Dendritic cell treated with granulocyte-macrophage colony-stimulating factor and Interleukin-4, amounts not matched to agents 40 ng/mL and 50 ng/mL, for 4 days (primary cell): ENCODE data around the gene LTB4R2.

Experiments used
- H3K27ac Mint-ChIP-seq: one replicate; pipeline ENCODE4 v1.8.0; 2022; ENCODE audit warnings: mild to moderate bottlenecking, mixed read lengths
- H3K27me3 Mint-ChIP-seq: one replicate; pipeline ENCODE4 v1.8.0; 2022; ENCODE audit warnings: mild to moderate bottlenecking, mixed read lengths
- H3K36me3 Mint-ChIP-seq: one replicate; pipeline ENCODE4 v1.8.0; 2022; ENCODE audit warnings: low read depth, mixed read lengths
- H3K4me1 Mint-ChIP-seq: one replicate; pipeline ENCODE4 v1.8.0; 2022; ENCODE audit warnings: low read depth, mixed read lengths
- H3K4me3 Mint-ChIP-seq: one replicate; pipeline ENCODE4 v1.8.0; 2022; ENCODE audit warnings: mild to moderate bottlenecking, moderate library complexity, mixed read lengths
- H3K9me3 Mint-ChIP-seq: one replicate; pipeline ENCODE4 v1.8.0; 2022; ENCODE audit warnings: mixed read lengths
- intact Hi-C: fragments of 100-400 bp; cut with micrococcal nuclease; formaldehyde crosslinking; loops from one replicate; pipeline ENCODE4 v1.15.0; 2022

LTB4R2 gene

DNA sequence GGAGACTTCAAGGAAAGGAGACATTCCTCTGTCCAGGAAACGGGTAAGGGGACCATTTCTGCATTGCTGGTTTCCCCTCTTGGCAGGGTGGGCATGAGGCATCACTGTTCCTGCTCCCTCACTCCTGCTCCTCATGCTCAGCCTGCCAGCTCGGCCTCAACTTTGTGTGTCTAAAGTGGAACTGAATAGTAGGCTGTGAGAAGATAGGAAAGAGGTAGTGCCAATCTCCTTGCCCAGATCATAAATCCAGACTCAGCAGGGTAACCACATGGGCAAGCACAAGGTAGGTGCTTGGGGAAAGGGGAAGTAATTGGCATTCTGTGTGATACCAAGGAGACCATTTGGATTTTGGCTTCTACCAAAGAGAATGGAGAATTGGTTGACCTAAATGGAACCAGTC is 4.0 kb downstream of the LTB4R2 start:
- peak overlapping the region; percentile 2 for H3K4me3 Mint-ChIP-seq
- H3K27me3 Mint-ChIP-seq, result peaks cover 2% of the 10 kb centered on the region
- peaks cover 99% of the 10 kb centered on the region for H3K4me1 Mint-ChIP-seq

DNA sequence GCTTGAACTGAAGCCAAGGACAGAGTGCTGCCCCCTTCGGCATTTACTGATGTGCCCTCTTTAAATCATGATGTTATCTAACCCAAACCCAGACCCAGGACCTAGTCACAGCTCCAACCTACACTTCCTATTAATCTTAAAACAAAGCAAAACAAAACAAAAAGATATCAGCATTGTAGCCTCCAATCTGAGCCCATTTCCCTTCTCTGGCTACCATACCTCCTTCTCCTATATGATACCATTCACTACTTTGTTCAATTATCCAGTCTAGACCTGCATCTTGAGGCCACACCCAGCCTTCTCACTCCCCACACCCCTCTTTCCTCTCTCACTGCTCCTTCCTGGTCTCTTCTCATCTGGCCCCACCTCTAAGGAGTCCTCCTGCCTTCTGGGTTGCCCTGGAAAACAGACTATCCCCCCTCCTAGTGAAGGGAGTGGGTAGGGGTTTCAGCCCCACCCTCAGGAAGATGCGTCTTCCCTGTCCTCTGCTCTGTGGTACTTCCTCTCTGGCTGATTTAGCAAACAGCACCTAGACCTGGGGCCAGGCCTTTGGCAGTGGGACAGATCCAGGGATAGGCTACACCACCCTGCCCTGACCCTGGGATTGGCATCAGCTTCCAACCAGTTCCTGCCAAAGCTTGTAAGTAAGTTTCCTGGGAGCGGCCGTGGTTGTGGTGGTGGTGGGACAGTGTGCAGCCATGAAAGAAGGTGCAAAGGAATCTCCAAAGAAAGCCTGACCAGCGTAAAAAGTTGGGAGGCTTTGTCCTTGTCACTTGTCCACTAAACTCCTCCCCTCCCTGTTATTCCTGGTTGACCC is 4.6 kb downstream of the LTB4R2 start:
- Mint-ChIP-seq H3K36me3 (peaks cover 24% of the 10 kb centered on the region), H3K9me3 (no peaks in the 10 kb centered on the region), H3K4me3 (no peak overlapping the region), H3K4me1 (peaks cover 99% of the 10 kb centered on the region), H3K27me3 (peaks cover 5% of the 10 kb centered on the region), H3K27ac (peak overlapping the region; percentile 66)
- intact Hi-C loops, result loop anchor here (1.0 kb wide), 1 partner anchor 15 kb away; no protein-coding TSS in a partner anchor

More for the DNA sequence above, 4.0 kb downstream of the LTB4R2 start:
- intact Hi-C loops, result loop anchor here (1.0 kb wide), 1 partner anchor 15 kb away; no protein-coding TSS in a partner anchor
- H3K27ac Mint-ChIP-seq, result peak overlapping the region; percentile 66
- no peaks in the 10 kb centered on the region for H3K9me3 Mint-ChIP-seq
- peaks cover 31% of the 10 kb centered on the region for H3K36me3 Mint-ChIP-seq

DNA sequence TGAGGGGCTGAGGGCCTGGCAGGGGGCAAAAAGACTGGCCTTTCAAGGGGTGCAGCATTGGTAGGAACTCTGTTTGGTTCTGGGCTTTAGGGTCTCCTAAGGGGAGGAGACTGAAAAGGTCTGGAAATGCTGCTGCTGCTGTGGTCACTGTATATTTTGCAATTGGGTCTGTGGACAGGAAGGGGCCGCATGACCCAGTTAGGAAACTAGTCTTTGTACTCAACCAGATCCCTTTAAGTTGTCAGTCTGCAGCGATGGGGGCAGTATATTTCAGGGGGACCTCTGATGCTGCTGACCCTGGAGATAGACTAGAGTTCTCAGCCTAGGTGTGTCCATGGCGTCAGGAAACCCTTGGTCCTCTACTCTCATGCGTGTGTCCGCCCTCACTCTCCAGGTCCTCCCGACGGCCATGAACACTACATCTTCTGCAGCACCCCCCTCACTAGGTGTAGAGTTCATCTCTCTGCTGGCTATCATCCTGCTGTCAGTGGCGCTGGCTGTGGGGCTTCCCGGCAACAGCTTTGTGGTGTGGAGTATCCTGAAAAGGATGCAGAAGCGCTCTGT is 5.4 kb downstream of the LTB4R2 start:
- intact Hi-C loops, result no loop called here
- H3K27ac Mint-ChIP-seq, result peak overlapping the region; percentile 66
- peaks cover 92% of the 10 kb centered on the region for H3K4me1 Mint-ChIP-seq
- H3K4me3 Mint-ChIP-seq, result no peak overlapping the region
- no peaks in the 10 kb centered on the region for H3K9me3 Mint-ChIP-seq
- peaks cover 17% of the 10 kb centered on the region for H3K36me3 Mint-ChIP-seq
- peaks cover 8% of the 10 kb centered on the region for H3K27me3 Mint-ChIP-seq

DNA sequence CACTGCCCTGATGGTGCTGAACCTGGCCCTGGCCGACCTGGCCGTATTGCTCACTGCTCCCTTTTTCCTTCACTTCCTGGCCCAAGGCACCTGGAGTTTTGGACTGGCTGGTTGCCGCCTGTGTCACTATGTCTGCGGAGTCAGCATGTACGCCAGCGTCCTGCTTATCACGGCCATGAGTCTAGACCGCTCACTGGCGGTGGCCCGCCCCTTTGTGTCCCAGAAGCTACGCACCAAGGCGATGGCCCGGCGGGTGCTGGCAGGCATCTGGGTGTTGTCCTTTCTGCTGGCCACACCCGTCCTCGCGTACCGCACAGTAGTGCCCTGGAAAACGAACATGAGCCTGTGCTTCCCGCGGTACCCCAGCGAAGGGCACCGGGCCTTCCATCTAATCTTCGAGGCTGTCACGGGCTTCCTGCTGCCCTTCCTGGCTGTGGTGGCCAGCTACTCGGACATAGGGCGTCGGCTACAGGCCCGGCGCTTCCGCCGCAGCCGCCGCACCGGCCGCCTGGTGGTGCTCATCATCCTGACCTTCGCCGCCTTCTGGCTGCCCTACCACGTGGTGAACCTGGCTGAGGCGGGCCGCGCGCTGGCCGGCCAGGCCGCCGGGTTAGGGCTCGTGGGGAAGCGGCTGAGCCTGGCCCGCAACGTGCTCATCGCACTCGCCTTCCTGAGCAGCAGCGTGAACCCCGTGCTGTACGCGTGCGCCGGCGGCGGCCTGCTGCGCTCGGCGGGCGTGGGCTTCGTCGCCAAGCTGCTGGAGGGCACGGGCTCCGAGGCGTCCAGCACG is 6.1 kb downstream of the LTB4R2 start:
- peaks cover 15% of the 10 kb centered on the region for H3K36me3 Mint-ChIP-seq
- peaks cover 87% of the 10 kb centered on the region for H3K4me1 Mint-ChIP-seq
- no peak overlapping the region for H3K4me3 Mint-ChIP-seq
- H3K27me3 Mint-ChIP-seq, result peaks cover 8% of the 10 kb centered on the region
- H3K9me3 Mint-ChIP-seq, result no peaks in the 10 kb centered on the region
- intact Hi-C loops, result no loop called here
- H3K27ac Mint-ChIP-seq, result peak overlapping the region; percentile 66

DNA sequence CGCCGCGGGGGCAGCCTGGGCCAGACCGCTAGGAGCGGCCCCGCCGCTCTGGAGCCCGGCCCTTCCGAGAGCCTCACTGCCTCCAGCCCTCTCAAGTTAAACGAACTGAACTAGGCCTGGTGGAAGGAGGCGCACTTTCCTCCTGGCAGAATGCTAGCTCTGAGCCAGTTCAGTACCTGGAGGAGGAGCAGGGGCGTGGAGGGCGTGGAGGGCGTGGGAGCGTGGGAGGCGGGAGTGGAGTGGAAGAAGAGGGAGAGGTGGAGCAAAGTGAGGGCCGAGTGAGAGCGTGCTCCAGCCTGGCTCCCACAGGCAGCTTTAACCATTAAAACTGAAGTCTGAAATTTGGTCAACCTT is 6.6 kb downstream of the LTB4R2 start:
- Mint-ChIP-seq H3K36me3 (peaks cover 15% of the 10 kb centered on the region), H3K4me1 (peaks cover 81% of the 10 kb centered on the region), H3K27me3 (peaks cover 8% of the 10 kb centered on the region), H3K9me3 (no peaks in the 10 kb centered on the region), H3K4me3 (no peak overlapping the region), H3K27ac (no peak overlapping the region)
- intact Hi-C loops, result no loop called here

DNA sequence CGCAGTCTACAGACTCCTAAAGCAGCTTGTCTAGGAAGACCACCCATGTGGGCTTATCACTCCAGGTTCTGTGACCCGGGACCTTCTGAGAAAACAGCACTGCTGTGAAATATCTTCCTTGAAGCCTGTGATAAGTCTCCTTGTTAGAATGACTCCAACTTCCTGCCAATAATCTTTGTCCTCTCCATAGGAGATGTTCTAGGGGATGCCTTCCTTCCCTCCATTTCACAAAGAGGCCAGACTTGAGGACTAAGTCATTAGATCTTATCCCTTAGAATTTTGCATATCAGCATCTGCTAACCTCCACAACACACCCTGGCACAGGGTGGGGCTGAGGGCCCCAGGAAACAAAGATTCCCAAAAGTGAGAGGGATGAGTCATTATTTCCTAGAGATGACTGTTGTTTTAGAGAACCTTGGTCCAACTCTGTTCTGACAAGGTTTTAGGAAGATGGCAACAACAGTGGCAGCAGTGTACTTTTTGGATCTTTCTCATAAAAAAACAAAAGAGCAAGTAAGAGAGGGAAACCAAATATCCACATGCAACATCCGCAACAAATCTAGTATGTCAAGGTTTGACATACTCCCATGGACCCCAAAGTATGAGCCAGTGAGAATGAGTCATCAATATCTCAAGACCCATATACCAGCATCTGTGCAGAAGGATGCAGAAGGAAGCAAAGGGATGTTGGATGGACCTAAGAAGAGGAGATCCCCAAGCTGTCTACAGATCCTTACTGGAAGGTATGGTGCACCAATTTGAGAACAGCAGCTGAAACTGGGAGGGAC is 7.4 kb downstream of the LTB4R2 start:
- intact Hi-C loops, result no loop called here
- peaks cover 8% of the 10 kb centered on the region for H3K27me3 Mint-ChIP-seq
- H3K4me3 Mint-ChIP-seq, result peak overlapping the region; percentile 14
- peaks cover 15% of the 10 kb centered on the region for H3K36me3 Mint-ChIP-seq
- H3K4me1 Mint-ChIP-seq, result peaks cover 79% of the 10 kb centered on the region
- H3K27ac Mint-ChIP-seq, result no peak overlapping the region
- no peaks in the 10 kb centered on the region for H3K9me3 Mint-ChIP-seq

DNA sequence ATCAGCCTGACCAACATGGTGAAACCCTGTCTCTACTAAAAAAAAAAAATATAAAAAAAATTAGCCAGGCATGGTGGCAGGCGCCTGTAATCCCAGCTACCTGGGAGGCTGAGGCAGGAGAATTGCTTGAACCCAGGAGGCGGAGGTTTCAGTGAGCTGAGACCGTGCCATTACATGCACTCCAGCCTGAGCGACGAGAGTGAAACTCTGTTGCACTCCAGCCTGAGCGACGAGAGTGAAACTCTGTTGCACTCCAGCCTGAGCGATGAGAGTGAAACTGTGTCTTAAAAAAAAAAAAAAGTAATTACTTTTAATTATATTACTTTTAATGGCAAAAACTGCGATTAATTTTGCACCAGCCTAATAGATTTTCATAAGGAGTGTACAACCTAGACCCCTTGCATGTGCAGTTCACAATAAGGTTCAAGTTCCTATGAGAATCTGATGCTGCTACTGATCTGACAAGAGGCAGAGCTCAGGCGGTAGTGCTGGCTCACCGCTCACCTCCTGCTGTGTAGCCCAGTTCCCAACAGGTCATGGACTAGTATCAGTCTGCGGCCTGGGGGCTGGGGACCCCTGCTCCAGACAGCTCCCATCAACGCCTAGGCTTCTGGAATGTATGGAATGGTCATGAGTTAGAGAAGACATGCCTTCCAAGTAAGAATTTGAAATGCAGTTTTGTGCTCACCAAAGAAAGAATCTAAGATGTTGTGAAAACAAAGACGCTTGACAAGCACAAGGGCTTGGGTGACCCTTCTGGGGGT is 11.5 kb downstream of the LTB4R2 start:
- Mint-ChIP-seq H3K9me3 (no peaks in the 10 kb centered on the region), H3K36me3 (no peaks in the 10 kb centered on the region), H3K27ac (no peak overlapping the region), H3K4me3 (no peak overlapping the region), H3K4me1 (peaks cover 64% of the 10 kb centered on the region), H3K27me3 (peaks cover 8% of the 10 kb centered on the region)
- intact Hi-C loops, result no loop called here

DNA sequence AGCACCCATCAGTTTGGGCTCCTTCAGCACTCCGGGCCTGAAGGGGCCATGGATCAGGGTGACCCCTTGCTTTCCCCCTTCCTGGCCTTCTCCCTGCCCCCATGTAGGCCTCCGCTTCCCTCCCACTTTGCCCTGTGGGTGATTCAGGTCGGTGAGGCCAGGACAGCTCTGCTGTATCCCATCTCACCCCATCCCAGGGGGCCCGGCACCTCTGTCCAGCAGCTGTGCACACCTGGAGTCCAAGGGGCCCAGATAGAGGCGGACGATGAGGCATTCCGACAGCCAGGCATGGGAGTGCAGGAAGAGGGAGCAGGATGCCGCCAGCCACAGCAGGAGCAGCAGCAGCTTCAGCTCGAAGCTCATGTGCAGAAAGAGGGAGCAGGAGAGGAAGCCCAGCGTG is 12.7 kb downstream of the LTB4R2 start:
- H3K27ac Mint-ChIP-seq, result no peak overlapping the region

DNA sequence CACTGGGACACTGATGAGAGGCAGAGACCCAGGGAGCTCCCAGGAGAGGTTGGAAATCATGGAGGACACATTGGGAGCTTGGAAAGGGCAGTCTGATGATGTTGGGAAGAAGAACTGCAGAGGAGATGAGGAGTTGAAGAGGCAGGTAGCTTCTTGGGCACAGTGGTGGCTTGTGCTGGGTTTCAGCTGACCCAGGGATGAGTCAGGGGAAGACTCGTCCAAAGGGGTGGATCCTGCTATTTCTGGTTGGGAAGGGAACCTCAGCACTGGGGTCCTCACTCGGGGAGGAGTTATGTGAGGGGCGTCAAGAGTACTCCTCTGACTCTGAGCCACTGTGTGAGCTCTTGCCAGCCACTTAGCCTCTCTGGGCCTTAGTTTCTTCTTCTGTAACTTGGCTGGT is 13.4 kb downstream of the LTB4R2 start:
- H3K36me3 Mint-ChIP-seq, result no peaks in the 10 kb centered on the region
- intact Hi-C loops, result no loop called here
- no peak overlapping the region for H3K4me3 Mint-ChIP-seq
- H3K9me3 Mint-ChIP-seq, result no peaks in the 10 kb centered on the region
- no peak overlapping the region for H3K27ac Mint-ChIP-seq
- peaks cover 61% of the 10 kb centered on the region for H3K4me1 Mint-ChIP-seq
- H3K27me3 Mint-ChIP-seq, result peaks cover 8% of the 10 kb centered on the region

More for the DNA sequence above, 12.7 kb downstream of the LTB4R2 start:
- peaks cover 64% of the 10 kb centered on the region for H3K4me1 Mint-ChIP-seq
- H3K36me3 Mint-ChIP-seq, result no peaks in the 10 kb centered on the region
- H3K9me3 Mint-ChIP-seq, result no peaks in the 10 kb centered on the region
- intact Hi-C loops, result no loop called here
- peaks cover 8% of the 10 kb centered on the region for H3K27me3 Mint-ChIP-seq
- H3K4me3 Mint-ChIP-seq, result no peak overlapping the region

DNA sequence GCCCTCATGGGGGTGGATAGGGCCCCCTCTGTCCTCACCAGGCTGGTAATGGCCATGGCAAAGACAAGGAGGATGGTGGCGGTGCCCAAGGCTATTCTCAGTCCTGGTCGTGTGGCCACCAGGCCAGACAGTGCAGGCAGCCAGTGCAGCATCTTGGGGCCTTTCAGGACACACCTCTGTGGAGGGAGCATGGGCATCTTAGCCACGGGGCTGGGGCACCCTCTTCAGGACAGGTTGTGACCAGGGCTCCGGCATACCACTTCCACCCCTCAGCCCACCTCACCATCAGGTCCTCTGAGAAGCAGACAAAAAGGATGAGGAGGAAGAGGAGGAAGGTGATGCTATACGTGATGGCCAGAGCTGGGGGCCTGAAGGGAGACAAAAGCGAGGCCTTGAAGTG is 14.1 kb downstream of the LTB4R2 start:
- H3K4me1 Mint-ChIP-seq, result peaks cover 61% of the 10 kb centered on the region
- no peak overlapping the region for H3K4me3 Mint-ChIP-seq
- H3K27me3 Mint-ChIP-seq, result peaks cover 6% of the 10 kb centered on the region
- no peaks in the 10 kb centered on the region for H3K9me3 Mint-ChIP-seq
- H3K27ac Mint-ChIP-seq, result peak overlapping the region; percentile 19
- H3K36me3 Mint-ChIP-seq, result no peaks in the 10 kb centered on the region
- intact Hi-C loops, result no loop called here

DNA sequence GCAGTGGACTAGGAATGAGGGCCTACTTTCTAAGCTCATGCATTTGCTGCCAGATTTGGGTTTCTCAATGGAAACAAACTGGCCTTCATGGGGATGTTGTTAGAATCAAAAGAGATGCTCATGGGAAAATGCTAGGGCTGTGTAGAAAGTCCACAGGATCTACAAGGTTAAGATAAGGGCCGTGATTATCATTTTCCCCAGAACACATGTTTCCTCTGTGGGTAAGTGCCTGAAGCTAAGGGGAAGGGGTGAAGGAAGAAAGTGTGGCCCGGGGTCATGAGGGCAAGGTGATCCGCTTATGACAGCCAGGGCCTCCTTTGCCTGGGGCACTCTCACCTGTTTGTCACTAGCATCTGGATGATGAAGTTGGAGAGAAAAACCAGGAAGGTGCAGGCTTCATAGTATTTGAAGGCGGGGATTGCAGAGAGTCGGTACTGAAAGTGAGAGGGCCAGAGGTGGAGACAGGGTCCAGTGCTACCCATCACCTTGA is 15.1 kb downstream of the LTB4R2 start:
- Mint-ChIP-seq H3K36me3 (no peaks in the 10 kb centered on the region), H3K27me3 (no peaks in the 10 kb centered on the region), H3K4me1 (peaks cover 65% of the 10 kb centered on the region), H3K27ac (no peak overlapping the region), H3K9me3 (no peaks in the 10 kb centered on the region), H3K4me3 (no peak overlapping the region)
- intact Hi-C loops, result no loop called here

DNA sequence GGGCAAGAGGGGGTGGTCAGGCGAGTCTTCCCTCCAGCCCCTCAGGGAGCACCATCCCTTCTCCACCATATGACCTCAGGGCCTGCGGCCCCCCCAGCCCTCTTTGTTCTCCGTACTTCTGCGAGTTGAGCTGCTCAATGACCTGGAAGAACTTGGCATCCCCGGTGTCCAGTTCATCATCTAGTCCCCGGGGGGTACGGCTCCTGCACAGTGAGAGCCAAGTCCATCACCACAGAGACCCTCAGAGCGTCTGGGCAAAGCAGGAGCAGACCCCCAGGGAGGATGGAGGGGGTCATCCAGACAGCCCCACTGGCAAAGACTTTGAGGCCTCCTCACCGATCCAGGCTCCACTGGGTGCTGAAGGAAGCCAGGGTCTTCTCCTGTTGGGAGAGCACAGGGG is 16.0 kb downstream of the LTB4R2 start:
- intact Hi-C loops, result no loop called here
- no peaks in the 10 kb centered on the region for H3K36me3 Mint-ChIP-seq
- peak overlapping the region; percentile 30 for H3K27ac Mint-ChIP-seq
- no peaks in the 10 kb centered on the region for H3K9me3 Mint-ChIP-seq
- no peak overlapping the region for H3K4me3 Mint-ChIP-seq
- H3K4me1 Mint-ChIP-seq, result peaks cover 74% of the 10 kb centered on the region
- H3K27me3 Mint-ChIP-seq, result no peaks in the 10 kb centered on the region

DNA sequence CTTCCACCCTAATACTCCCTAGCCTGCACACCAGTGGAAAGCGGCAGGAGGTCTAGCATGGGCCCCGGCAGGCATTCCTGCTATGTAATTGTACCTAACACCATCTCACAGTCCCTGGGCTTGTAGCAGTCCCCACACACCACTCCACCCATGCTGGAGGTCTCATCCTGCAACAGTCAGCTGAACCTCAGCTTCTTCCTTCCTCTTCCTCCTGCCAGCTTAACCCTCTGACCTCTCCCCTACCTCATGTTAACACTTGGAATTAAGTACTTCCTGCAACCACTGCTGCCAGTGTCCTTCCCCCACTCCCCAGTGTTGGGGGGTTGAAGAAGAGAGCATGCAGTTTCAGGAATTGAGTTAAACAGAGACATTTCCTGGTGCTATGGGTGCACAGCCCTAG is 17.4 kb downstream of the LTB4R2 start:
- Mint-ChIP-seq H3K4me3 (peak overlapping the region; percentile 49), H3K27me3 (peaks cover 3% of the 10 kb centered on the region), H3K27ac (peak overlapping the region; percentile 81), H3K9me3 (no peaks in the 10 kb centered on the region), H3K4me1 (peaks cover 83% of the 10 kb centered on the region), H3K36me3 (no peaks in the 10 kb centered on the region)
- intact Hi-C loops, result no loop called here
